Gastrocnemius medialis (tissue), 4 donors: ENCODE results near the gene CDH23.

Source experiments
- POLR2A ChIP-seq, 2 donors: fragments of 450-650 bp; IDR thresholded peaks; one replicate each; pipeline ENCODE4 v1.6.1; 2017; ENCODE audit warnings: antibody characterized with exemption in 2 of 2, mild to moderate bottlenecking in 2 of 2, moderate library complexity in 2 of 2
- TF ChIP-seq, protein P1 (sequence below), 5 experiments: fragments of 450-650 bp in 3 of 5; fragments of 200-600 bp in 2 of 5; sonication (generic) in 2 of 5; IDR thresholded peaks in 4 of 5; conservative IDR thresholded peaks in 1 of 5; 1 replicate in 4 of 5; 2 replicates in 1 of 5; pipeline ENCODE4 v1.5.1; 2016 to 2019; ENCODE audit warnings: antibody characterized with exemption in 5 of 5, mild to moderate bottlenecking in 3 of 5, moderate library complexity in 3 of 5

DNA sequence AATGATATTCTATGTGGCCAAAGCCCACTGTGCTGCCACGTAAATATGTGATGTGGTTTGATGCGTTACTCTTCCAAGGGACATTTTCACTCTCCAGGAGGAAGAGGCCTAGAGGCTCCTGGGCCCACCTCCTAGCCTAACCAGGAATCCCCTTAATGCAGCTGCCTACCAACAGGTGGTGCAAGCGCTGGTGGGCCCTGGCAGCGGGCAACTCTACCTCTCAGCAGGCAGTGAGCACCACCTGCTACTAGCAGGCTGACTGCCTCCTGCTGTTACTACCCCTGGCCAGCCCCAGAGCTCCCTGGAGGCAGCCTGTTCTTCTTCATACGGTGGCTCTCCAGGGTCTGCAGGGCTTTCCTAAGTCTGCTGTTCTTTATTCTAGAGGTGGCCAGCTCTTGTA lies 62.8 kb downstream of the CDH23 start:
- no peak for TF ChIP-seq POLR2A (IDR thresholded peaks at IDR 0.05)
- TF ChIP-seq, protein P1, sequence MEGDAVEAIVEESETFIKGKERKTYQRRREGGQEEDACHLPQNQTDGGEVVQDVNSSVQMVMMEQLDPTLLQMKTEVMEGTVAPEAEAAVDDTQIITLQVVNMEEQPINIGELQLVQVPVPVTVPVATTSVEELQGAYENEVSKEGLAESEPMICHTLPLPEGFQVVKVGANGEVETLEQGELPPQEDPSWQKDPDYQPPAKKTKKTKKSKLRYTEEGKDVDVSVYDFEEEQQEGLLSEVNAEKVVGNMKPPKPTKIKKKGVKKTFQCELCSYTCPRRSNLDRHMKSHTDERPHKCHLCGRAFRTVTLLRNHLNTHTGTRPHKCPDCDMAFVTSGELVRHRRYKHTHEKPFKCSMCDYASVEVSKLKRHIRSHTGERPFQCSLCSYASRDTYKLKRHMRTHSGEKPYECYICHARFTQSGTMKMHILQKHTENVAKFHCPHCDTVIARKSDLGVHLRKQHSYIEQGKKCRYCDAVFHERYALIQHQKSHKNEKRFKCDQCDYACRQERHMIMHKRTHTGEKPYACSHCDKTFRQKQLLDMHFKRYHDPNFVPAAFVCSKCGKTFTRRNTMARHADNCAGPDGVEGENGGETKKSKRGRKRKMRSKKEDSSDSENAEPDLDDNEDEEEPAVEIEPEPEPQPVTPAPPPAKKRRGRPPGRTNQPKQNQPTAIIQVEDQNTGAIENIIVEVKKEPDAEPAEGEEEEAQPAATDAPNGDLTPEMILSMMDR (IDR thresholded peaks at IDR 0.05 in 4 of 5, conservative IDR thresholded peaks at IDR 0.05 in 1 of 5), result no peak
